Left lung (tissue), 10 donors: ENCODE data around the gene PDIA5. TPM values are rescaled to one million over a fixed set of nuclear protein-coding genes. Genes with fewer than 3 reads are reported as not detected.

Experiments
- ATAC-seq: fragments of 200-7000 bp; cut with Tn5 transposase; one replicate; pipeline ENCODE4 v1.9.1; 2020; ENCODE audit warnings: moderate library complexity
- DNase-seq, 4 donors: peaks; one replicate each; pipeline ENCODE4 v3.0.0-alpha.2; 2013 to 2020
- H3K27ac ChIP-seq, 2 donors: fragments of 200-600 bp; sonication (generic) in 1 of 2; one replicate each; pipeline versions ENCODE4 v1.5.0 to v1.8.0; 2020 to 2021
- H3K27me3 ChIP-seq, 2 donors: fragments of 200-600 bp; sonication (generic) in 1 of 2; one replicate each; pipeline versions ENCODE4 v1.5.0 to v1.8.0; 2020 to 2021
- H3K36me3 ChIP-seq, 2 donors: fragments of 200-600 bp; sonication (generic) in 1 of 2; one replicate each; pipeline versions ENCODE4 v1.5.0 to v1.8.0; 2020 to 2021
- H3K4me1 ChIP-seq, 2 donors: fragments of 200-600 bp; one replicate each; pipeline ENCODE4 v1.8.0; 2021
- H3K4me3 ChIP-seq, 2 donors: fragments of 200-600 bp; sonication (generic) in 1 of 2; one replicate each; pipeline versions ENCODE4 v1.5.0 to v1.8.0; 2020 to 2021; ENCODE audit warnings: mild to moderate bottlenecking in 1 of 2
- H3K9me3 ChIP-seq, 2 donors: fragments of 200-600 bp; sonication (generic) in 1 of 2; one replicate each; pipeline versions ENCODE4 v1.5.0 to v1.8.0; 2020 to 2021
- CTCF ChIP-seq, 2 donors: fragments of 200-600 bp; sonication (generic) in 1 of 2; IDR thresholded peaks; one replicate each; pipeline versions ENCODE4 v1.5.0 to v1.8.0; 2021; ENCODE audit warnings: antibody characterized with exemption in 2 of 2
- intact Hi-C, 2 donors: fragments of 100-400 bp; cut with DNase I; formaldehyde crosslinking; loops; one replicate each; pipeline versions ENCODE4 v1.11.2 to v1.14.2; 2022
- polyA plus RNA-seq, 6 donors: library from polyadenylated mRNA; unstranded; fragments of 120-200 nt; gene quantifications; one replicate each; pipeline ENCODE4 v1.2.1, GENCODE V29; 2013; ENCODE audit not compliant: insufficient read length in 6 of 6
- total RNA-seq, 2 donors: library from RNA; stranded (reverse); fragmentation: NEBNext Ultra II Directional; extraction: Animal tissue kit (Norgen Biotek cat#: 25700); gene quantifications; one replicate each; pipeline ENCODE4 v1.2.1, GENCODE V29; 2021
- donor health status: DM: no; HTN: yes; CAD: no.
- donor health status: DM: no; HTN: no; CAD: no.

The PDIA5 gene
- total and polyA plus RNA-seq, 8 donors, result 26.3 to 44.8 (median 29.3) TPM

GRCh38 chr3:123157598-123158287 is 90.9 kb downstream of the PDIA5 start:
- no peak for TF ChIP-seq CTCF (IDR thresholded peaks at IDR 0.05)
- Histone ChIP-seq H3K4me1 (peaks cover 0 to 11% of the 10 kb centered on the region in 2 donors), H3K4me3 (no peak overlapping the region), H3K27ac (no peak overlapping the region), H3K9me3 (no peaks in the 10 kb centered on the region), H3K27me3 (no peaks in the 10 kb centered on the region), H3K36me3 (peaks cover 0 to 94% of the 10 kb centered on the region in 2 donors)
- peak in 1 of 4 donors; percentile 32 for DNase-seq
- ATAC-seq, result peak; percentile 21
- intact Hi-C loops, result no loop called here

GRCh38 chr3:123158330-123158729 is 91.5 kb downstream of the PDIA5 start:
- peaks cover 0 to 11% of the 10 kb centered on the region in 2 donors for H3K4me1 ChIP-seq
- no peak overlapping the region for H3K27ac ChIP-seq
- intact Hi-C loops, result no loop called here
- H3K9me3 ChIP-seq, result no peaks in the 10 kb centered on the region
- H3K36me3 ChIP-seq, result peaks cover 0 to 94% of the 10 kb centered on the region in 2 donors
- no peak overlapping the region for H3K4me3 ChIP-seq
- no peaks in the 10 kb centered on the region for H3K27me3 ChIP-seq
- TF ChIP-seq CTCF (IDR thresholded peaks at IDR 0.05), result no peak
- no peak for DNase-seq
- ATAC-seq, result no peak

GRCh38 chr3:123158899-123159390 is 92.1 kb downstream of the PDIA5 start:
- DNase-seq, result no peak
- Histone ChIP-seq H3K36me3 (peaks cover 0 to 94% of the 10 kb centered on the region in 2 donors), H3K9me3 (no peaks in the 10 kb centered on the region), H3K4me3 (no peak overlapping the region), H3K27ac (no peak overlapping the region), H3K27me3 (no peaks in the 10 kb centered on the region), H3K4me1 (peaks cover 0 to 6% of the 10 kb centered on the region in 2 donors)
- no peak for TF ChIP-seq CTCF (IDR thresholded peaks at IDR 0.05)
- intact Hi-C loops, result no loop called here
- ATAC-seq, result no peak

- no peak for TF ChIP-seq CTCF (IDR thresholded peaks at IDR 0.05)
- peaks cover 0 to 94% of the 10 kb centered on the region in 2 donors for H3K36me3 ChIP-seq
- intact Hi-C loops, result no loop called here
Measured at GRCh38 chr3:123159926-123160635, 93.3 kb downstream of the PDIA5 start.

GRCh38 chr3:123161167-123161566 is 94.3 kb downstream of the PDIA5 start:
- Histone ChIP-seq H3K4me3 (no peak overlapping the region), H3K36me3 (peaks cover 0 to 91% of the 10 kb centered on the region in 2 donors), H3K4me1 (peaks cover 0 to 6% of the 10 kb centered on the region in 2 donors), H3K9me3 (no peaks in the 10 kb centered on the region), H3K27me3 (no peaks in the 10 kb centered on the region), H3K27ac (no peak overlapping the region)
- ATAC-seq, result no peak
- no peak for TF ChIP-seq CTCF (IDR thresholded peaks at IDR 0.05)
- no peak for DNase-seq
- intact Hi-C loops, result no loop called here

More at GRCh38 chr3:123159926-123160635, 93.3 kb downstream of the PDIA5 start:
- Histone ChIP-seq H3K4me3 (no peak overlapping the region), H3K27ac (no peak overlapping the region), H3K4me1 (peaks cover 0 to 6% of the 10 kb centered on the region in 2 donors), H3K27me3 (no peaks in the 10 kb centered on the region), H3K9me3 (no peaks in the 10 kb centered on the region)
- DNase-seq, result no peak
- no peak for ATAC-seq
